HepG2 (cell line): ENCODE data around the gene SLC29A1. TPM values are rescaled to one million over a fixed set of nuclear protein-coding genes. Genes with fewer than 3 reads are reported as not detected.

Experiments
- HNRNPK ChIP-seq: fragments of 200-400 bp; formaldehyde crosslinking; IDR thresholded peaks from 2 replicates; pipeline ENCODE4 v1.6.1; 2018; ENCODE audit warnings: low read length, low read depth, moderate library complexity, mild to moderate bottlenecking; ENCODE audit not compliant: poor library complexity, severe bottlenecking
- IRF2 ChIP-seq: IDR thresholded peaks from 2 replicates; pipeline ENCODE4 v1.6.1; 2018; ENCODE audit warnings: missing genetic modification reagents, missing compliant biosample characterization
- NCOA1 ChIP-seq: sonication (generic); formaldehyde crosslinking; IDR thresholded peaks from 2 replicates; pipeline ENCODE4 v1.9.0; 2021; ENCODE audit warnings: missing genetic modification reagents
- U2AF1 ChIP-seq: fragments of 200-400 bp; formaldehyde crosslinking; optimal IDR thresholded peaks from 2 replicates; pipeline ENCODE3; 2017; ENCODE audit warnings: mild to moderate bottlenecking, low read depth, low read length
- ZFAT ChIP-seq: sonication (generic); formaldehyde crosslinking; conservative IDR thresholded peaks from 2 replicates; pipeline ENCODE4 v1.8.1; 2023; ENCODE audit warnings: missing genetic modification reagents, inconsistent platforms
- ZNF451 ChIP-seq: sonication (generic); formaldehyde crosslinking; IDR thresholded peaks from 2 replicates; pipeline ENCODE4 v1.5.0; 2020; ENCODE audit warnings: mild to moderate bottlenecking, missing genetic modification reagents
- ZNF484 ChIP-seq: sonication (generic); formaldehyde crosslinking; IDR thresholded peaks from 2 replicates; pipeline ENCODE4 v1.5.1; 2020; ENCODE audit warnings: mild to moderate bottlenecking, low read depth, missing genetic modification reagents, borderline replicate concordance
- ZNF577 ChIP-seq: sonication (generic); formaldehyde crosslinking; IDR thresholded peaks from 2 replicates; pipeline ENCODE4 v1.4.0; 2020; ENCODE audit warnings: mild to moderate bottlenecking, low read depth, missing genetic modification reagents, borderline replicate concordance
- ZNF709 ChIP-seq: sonication (generic); formaldehyde crosslinking; IDR thresholded peaks from 2 replicates; pipeline ENCODE4 v1.5.0; 2020; ENCODE audit warnings: mild to moderate bottlenecking, missing genetic modification reagents
- ZNF788 ChIP-seq: sonication (generic); formaldehyde crosslinking; IDR thresholded peaks from 2 replicates; pipeline ENCODE4 v1.5.0; 2020; ENCODE audit warnings: mild to moderate bottlenecking, missing genetic modification reagents, borderline replicate concordance
- polyA plus RNA-seq, 8 experiments: library from polyadenylated mRNA; depleted of rRNA in 3 of 8; stranded (reverse) in 7 of 8; unstranded in 1 of 8; fragments of >200 nt; fragmentation: Illumina TruSeq in 4 of 8; extraction: Trizol in 4 of 8; gene quantifications; 2 replicates each; pipeline versions ENCODE4 v1.2.1 to v1.2.3, GENCODE V29; 2011 to 2016; ENCODE audit warnings: low read depth in 4 of 8, missing spikeins in 1 of 8, mixed read lengths in 1 of 8; ENCODE audit not compliant: insufficient read depth in 1 of 8
- total RNA-seq, 5 experiments: library from RNA; depleted of rRNA; stranded (reverse); fragments of >200 nt; fragmentation: Illumina TruSeq; extraction: Trizol; gene quantifications; 2 replicates each; pipeline ENCODE4 v1.2.3, GENCODE V29; 2016; ENCODE audit warnings: low read depth in 1 of 5
- TF ChIP-seq, protein P1 (sequence below): sonication (generic); formaldehyde crosslinking; IDR thresholded peaks from 2 replicates; pipeline ENCODE4 v1.8.0; 2022; ENCODE audit warnings: mild to moderate bottlenecking, missing genetic modification reagents, borderline replicate concordance
- TF ChIP-seq, protein P2 (sequence below): sonication (generic); formaldehyde crosslinking; IDR thresholded peaks from 2 replicates; pipeline ENCODE4 v1.4.0; 2020; ENCODE audit warnings: mild to moderate bottlenecking, missing genetic modification reagents
- TF ChIP-seq, protein P3 (sequence below): conservative IDR thresholded peaks from 2 replicates; pipeline ENCODE4 v1.6.1; 2018; ENCODE audit warnings: missing genetic modification reagents
- TF ChIP-seq, protein P4 (sequence below): sonication (generic); IDR thresholded peaks from 2 replicates; pipeline ENCODE4 v1.6.1; 2016; ENCODE audit warnings: low read depth, borderline replicate concordance
- TF ChIP-seq, protein P5 (sequence below): sonication (generic); formaldehyde crosslinking; IDR thresholded peaks from 2 replicates; pipeline ENCODE4 v1.9.0; 2021; ENCODE audit warnings: missing genetic modification reagents, borderline replicate concordance
- TF ChIP-seq, protein P6 (sequence below): sonication (generic); formaldehyde crosslinking; IDR thresholded peaks from 2 replicates; pipeline ENCODE4 v1.5.1; 2020; ENCODE audit warnings: mild to moderate bottlenecking, moderate library complexity, missing genetic modification reagents

The SLC29A1 gene
- total and polyA plus RNA-seq, 2 of the 13 experiments (the other 11 are each of a cell fraction or from before 2014, with no cell fraction given): 43.2 to 106 TPM

DNA sequence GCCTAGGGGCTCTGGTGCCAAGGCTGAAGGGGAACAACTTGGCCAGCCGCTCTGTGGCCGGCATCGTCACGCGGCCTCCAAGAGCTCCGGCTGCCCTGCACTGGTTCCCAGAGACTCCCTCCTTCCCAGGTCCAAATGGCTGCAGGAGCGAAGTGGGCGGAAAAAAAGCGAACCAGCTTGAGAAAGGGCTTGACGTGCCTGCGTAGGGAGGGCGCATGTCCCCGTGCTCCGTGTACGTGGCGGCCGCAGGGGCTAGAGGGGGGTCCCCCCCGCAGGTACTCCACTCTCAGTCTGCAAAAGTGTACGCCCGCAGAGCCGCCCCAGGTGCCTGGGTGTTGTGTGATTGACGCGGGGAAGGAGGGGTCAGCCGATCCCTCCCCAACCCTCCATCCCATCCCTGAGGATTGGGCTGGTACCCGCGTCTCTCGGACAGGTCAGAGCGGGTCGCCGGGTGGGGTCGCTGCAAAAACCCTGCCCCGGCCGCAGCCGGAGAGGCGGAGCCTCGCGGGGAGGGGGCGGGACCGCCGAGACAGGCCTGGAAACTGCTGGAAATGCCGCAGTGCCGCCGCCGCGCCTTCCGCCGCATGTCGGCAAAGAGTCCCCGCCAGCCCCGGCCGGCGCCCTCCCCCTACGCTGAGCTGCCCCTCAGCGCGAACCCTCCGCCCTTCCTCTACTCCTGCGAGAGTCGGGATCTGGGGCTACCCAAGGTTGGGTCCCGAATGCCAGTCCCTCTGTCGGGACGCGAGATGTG lies 22.7 kb downstream of the SLC29A1 start (continued):
- TF ChIP-seq, protein P1, sequence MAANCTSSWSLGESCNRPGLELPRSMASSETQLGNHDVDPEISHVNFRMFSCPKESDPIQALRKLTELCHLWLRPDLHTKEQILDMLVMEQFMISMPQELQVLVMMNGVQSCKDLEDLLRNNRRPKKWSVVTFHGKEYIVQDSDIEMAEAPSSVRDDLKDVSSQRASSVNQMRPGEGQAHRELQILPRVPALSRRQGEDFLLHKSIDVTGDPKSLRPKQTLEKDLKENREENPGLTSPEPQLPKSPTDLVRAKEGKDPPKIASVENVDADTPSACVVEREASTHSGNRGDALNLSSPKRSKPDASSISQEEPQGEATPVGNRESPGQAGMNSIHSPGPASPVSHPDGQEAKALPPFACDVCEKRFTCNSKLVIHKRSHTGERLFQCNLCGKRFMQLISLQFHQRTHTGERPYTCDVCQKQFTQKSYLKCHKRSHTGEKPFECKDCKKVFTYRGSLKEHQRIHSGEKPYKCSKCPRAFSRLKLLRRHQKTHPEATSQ (CRISPR knock-in tag): 0 out of 2 replicates have a peak, but pooled peaks have one; percentile 90
- TF ChIP-seq, protein P2, sequence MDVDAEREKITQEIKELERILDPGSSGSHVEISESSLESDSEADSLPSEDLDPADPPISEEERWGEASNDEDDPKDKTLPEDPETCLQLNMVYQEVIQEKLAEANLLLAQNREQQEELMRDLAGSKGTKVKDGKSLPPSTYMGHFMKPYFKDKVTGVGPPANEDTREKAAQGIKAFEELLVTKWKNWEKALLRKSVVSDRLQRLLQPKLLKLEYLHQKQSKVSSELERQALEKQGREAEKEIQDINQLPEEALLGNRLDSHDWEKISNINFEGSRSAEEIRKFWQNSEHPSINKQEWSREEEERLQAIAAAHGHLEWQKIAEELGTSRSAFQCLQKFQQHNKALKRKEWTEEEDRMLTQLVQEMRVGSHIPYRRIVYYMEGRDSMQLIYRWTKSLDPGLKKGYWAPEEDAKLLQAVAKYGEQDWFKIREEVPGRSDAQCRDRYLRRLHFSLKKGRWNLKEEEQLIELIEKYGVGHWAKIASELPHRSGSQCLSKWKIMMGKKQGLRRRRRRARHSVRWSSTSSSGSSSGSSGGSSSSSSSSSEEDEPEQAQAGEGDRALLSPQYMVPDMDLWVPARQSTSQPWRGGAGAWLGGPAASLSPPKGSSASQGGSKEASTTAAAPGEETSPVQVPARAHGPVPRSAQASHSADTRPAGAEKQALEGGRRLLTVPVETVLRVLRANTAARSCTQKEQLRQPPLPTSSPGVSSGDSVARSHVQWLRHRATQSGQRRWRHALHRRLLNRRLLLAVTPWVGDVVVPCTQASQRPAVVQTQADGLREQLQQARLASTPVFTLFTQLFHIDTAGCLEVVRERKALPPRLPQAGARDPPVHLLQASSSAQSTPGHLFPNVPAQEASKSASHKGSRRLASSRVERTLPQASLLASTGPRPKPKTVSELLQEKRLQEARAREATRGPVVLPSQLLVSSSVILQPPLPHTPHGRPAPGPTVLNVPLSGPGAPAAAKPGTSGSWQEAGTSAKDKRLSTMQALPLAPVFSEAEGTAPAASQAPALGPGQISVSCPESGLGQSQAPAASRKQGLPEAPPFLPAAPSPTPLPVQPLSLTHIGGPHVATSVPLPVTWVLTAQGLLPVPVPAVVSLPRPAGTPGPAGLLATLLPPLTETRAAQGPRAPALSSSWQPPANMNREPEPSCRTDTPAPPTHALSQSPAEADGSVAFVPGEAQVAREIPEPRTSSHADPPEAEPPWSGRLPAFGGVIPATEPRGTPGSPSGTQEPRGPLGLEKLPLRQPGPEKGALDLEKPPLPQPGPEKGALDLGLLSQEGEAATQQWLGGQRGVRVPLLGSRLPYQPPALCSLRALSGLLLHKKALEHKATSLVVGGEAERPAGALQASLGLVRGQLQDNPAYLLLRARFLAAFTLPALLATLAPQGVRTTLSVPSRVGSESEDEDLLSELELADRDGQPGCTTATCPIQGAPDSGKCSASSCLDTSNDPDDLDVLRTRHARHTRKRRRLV: peak; percentile 70; the same call in 1 of the 2 replicates
- TF ChIP-seq ZNF709 (no peak), U2AF1 (no peak), ZNF577 (CRISPR knock-in tag) (no peak), ZNF788 (CRISPR knock-in tag) (peak; percentile 84; the same call in 1 of the 2 replicates), ZNF451 (CRISPR knock-in tag) (peak; percentile 19; the same call in 1 of the 2 replicates), ZNF484 (CRISPR knock-in tag) (no peak), HNRNPK (peak; percentile 85), NCOA1 (CRISPR knock-in tag) (no peak), ZFAT (CRISPR knock-in tag) (no peak), IRF2 (CRISPR knock-in tag) (peak; percentile 82)
- TF ChIP-seq, protein P3, sequence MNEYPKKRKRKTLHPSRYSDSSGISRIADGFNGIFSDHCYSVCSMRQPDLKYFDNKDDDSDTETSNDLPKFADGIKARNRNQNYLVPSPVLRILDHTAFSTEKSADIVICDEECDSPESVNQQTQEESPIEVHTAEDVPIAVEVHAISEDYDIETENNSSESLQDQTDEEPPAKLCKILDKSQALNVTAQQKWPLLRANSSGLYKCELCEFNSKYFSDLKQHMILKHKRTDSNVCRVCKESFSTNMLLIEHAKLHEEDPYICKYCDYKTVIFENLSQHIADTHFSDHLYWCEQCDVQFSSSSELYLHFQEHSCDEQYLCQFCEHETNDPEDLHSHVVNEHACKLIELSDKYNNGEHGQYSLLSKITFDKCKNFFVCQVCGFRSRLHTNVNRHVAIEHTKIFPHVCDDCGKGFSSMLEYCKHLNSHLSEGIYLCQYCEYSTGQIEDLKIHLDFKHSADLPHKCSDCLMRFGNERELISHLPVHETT (CRISPR knock-in tag): no peak; the same call in 1 of the 2 replicates
- TF ChIP-seq, protein P4, sequence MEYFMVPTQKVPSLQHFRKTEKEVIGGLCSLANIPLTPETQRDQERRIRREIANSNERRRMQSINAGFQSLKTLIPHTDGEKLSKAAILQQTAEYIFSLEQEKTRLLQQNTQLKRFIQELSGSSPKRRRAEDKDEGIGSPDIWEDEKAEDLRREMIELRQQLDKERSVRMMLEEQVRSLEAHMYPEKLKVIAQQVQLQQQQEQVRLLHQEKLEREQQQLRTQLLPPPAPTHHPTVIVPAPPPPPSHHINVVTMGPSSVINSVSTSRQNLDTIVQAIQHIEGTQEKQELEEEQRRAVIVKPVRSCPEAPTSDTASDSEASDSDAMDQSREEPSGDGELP: no peak
- TF ChIP-seq, protein P5, sequence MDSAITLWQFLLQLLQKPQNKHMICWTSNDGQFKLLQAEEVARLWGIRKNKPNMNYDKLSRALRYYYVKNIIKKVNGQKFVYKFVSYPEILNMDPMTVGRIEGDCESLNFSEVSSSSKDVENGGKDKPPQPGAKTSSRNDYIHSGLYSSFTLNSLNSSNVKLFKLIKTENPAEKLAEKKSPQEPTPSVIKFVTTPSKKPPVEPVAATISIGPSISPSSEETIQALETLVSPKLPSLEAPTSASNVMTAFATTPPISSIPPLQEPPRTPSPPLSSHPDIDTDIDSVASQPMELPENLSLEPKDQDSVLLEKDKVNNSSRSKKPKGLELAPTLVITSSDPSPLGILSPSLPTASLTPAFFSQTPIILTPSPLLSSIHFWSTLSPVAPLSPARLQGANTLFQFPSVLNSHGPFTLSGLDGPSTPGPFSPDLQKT (CRISPR knock-in tag): 0 out of 2 replicates have a peak, but pooled peaks have one; percentile 20
- TF ChIP-seq, protein P6, sequence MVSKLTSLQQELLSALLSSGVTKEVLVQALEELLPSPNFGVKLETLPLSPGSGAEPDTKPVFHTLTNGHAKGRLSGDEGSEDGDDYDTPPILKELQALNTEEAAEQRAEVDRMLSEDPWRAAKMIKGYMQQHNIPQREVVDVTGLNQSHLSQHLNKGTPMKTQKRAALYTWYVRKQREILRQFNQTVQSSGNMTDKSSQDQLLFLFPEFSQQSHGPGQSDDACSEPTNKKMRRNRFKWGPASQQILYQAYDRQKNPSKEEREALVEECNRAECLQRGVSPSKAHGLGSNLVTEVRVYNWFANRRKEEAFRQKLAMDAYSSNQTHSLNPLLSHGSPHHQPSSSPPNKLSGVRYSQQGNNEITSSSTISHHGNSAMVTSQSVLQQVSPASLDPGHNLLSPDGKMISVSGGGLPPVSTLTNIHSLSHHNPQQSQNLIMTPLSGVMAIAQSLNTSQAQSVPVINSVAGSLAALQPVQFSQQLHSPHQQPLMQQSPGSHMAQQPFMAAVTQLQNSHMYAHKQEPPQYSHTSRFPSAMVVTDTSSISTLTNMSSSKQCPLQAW (CRISPR knock-in tag): peak; percentile 72
